Measurements from ENCODE around the gene FGF1.

GRCh38 chr5:142576804-142577203 is 109.1 kb downstream of the FGF1 start:
- no peak for TF ChIP-seq CTCF (IDR thresholded peaks at IDR 0.05 in 8 of 11, conservative IDR thresholded peaks at IDR 0.05 in 3 of 11)
- no peak for TF ChIP-seq POLR2AphosphoS5 (IDR thresholded peaks at IDR 0.05)
- no peak for TF ChIP-seq POLR2A (IDR thresholded peaks at IDR 0.05)
